DOHH2 (cell line): ENCODE data around the gene MEF2B.

Experiments used
- H3F3A ChIP-seq: fragments of 200-600 bp; sonication (generic), shearing (Covaris generic); 2 replicates; pipeline ENCODE4 v1.6.0; 2016; ENCODE audit warnings: antibody characterized with exemption, mild to moderate bottlenecking; ENCODE audit not compliant: control insufficient read depth, insufficient read depth
- H3K27ac ChIP-seq: fragments of 200-600 bp; sonication (generic); 2 replicates; pipeline ENCODE4 v1.5.1; 2014; ENCODE audit warnings: low read depth, mild to moderate bottlenecking, low read length, moderate library complexity
- H3K27me3 ChIP-seq: fragments of 200-600 bp; sonication (generic); 2 replicates; pipeline ENCODE4 v1.6.1; 2014; ENCODE audit warnings: mild to moderate bottlenecking, low read length, mixed read lengths; ENCODE audit not compliant: control insufficient read depth
- H3K36me3 ChIP-seq: fragments of 200-600 bp; sonication (generic); 2 replicates; pipeline ENCODE4 v1.6.1; 2014; ENCODE audit warnings: mild to moderate bottlenecking, low read length, moderate library complexity, mixed read lengths; ENCODE audit not compliant: control insufficient read depth
- H3K4me1 ChIP-seq: fragments of 200-600 bp; sonication (generic); 2 replicates; pipeline ENCODE4 v1.6.1; 2014; ENCODE audit warnings: mild to moderate bottlenecking, low read length, mixed read lengths; ENCODE audit not compliant: control insufficient read depth
- H3K4me2 ChIP-seq: fragments of 200-600 bp; sonication (generic); 2 replicates; pipeline ENCODE4 v1.6.0; 2014; ENCODE audit warnings: mild to moderate bottlenecking, low read length, moderate library complexity
- H3K4me3 ChIP-seq: fragments of 200-600 bp; sonication (generic); 2 replicates; pipeline ENCODE4 v1.5.1; 2014; ENCODE audit warnings: mild to moderate bottlenecking, low read length, mixed read lengths
- H3K79me2 ChIP-seq: fragments of 200-600 bp; sonication (generic); 2 replicates; pipeline ENCODE4 v1.6.1; 2014; ENCODE audit warnings: mild to moderate bottlenecking, low read length, mixed read lengths; ENCODE audit not compliant: control insufficient read depth
- H3K9me2 ChIP-seq: fragments of 200-600 bp; sonication (generic); replicated peaks from 2 replicates; pipeline ENCODE4 v1.6.1; 2014; ENCODE audit warnings: mild to moderate bottlenecking, low read length, mixed read lengths; ENCODE audit not compliant: control insufficient read depth
- H3K9me3 ChIP-seq: fragments of 200-600 bp; sonication (generic); 2 replicates; pipeline ENCODE4 v1.6.1; 2014; ENCODE audit warnings: antibody characterized with exemption, low read length, mixed read lengths; ENCODE audit not compliant: control insufficient read depth, insufficient read depth
- H4K20me1 ChIP-seq: fragments of 200-600 bp; sonication (generic); 2 replicates; pipeline ENCODE4 v1.6.0; 2014; ENCODE audit warnings: low read depth, mild to moderate bottlenecking, antibody characterized with exemption, low read length, moderate library complexity; ENCODE audit not compliant: control insufficient read depth, insufficient read depth
- CTCF ChIP-seq: fragments of 200-600 bp; sonication (generic); IDR thresholded peaks from one replicate; pipeline ENCODE4 v1.5.1; 2014; ENCODE audit warnings: antibody characterized with exemption, mild to moderate bottlenecking, low read depth, low read length; ENCODE audit not compliant: poor library complexity, severe bottlenecking
- EZH2phosphoT487 ChIP-seq: fragments of 200-600 bp; sonication (generic); IDR thresholded peaks from 2 replicates; pipeline ENCODE4 v1.6.1; 2017; ENCODE audit warnings: borderline replicate concordance, mild to moderate bottlenecking, antibody characterized with exemption, low read length, moderate library complexity, mixed read lengths

MEF2B gene

GRCh38 chr19:19186742-19187141, 16.7 kb upstream of the MEF2B start:
- H3K4me3 ChIP-seq = peak overlapping the region; percentile 20; the same call in 1 of the 2 replicates
- H3K36me3 ChIP-seq = peaks cover 47% of the 10 kb centered on the region
- TF ChIP-seq CTCF (no peak), EZH2phosphoT487 (no peak)
- H3K27me3 ChIP-seq = no peaks in the 10 kb centered on the region
- H3K4me1 ChIP-seq = peaks cover 28% of the 10 kb centered on the region
- peaks cover 5% of the 10 kb centered on the region for H3K9me3 ChIP-seq
- no peaks in the 10 kb centered on the region for H4K20me1 ChIP-seq
- H3K9me2 ChIP-seq = no peaks in the 10 kb centered on the region
- peaks cover 49% of the 10 kb centered on the region for H3K79me2 ChIP-seq
- no peaks in the 10 kb centered on the region; the same call in 1 of the 2 replicates for H3F3A ChIP-seq
- H3K27ac ChIP-seq = peak overlapping the region; percentile 26; the same call in 1 of the 2 replicates
- 0 out of 2 replicates have a peak overlapping the region, but pooled peaks have one; percentile 26 for H3K4me2 ChIP-seq

- no peaks in the 10 kb centered on the region for H3K9me2 ChIP-seq
- peaks cover 26% of the 10 kb centered on the region for H3K4me1 ChIP-seq
- H3K36me3 ChIP-seq = peaks cover 48% of the 10 kb centered on the region
- H3K79me2 ChIP-seq = peaks cover 42% of the 10 kb centered on the region
- H4K20me1 ChIP-seq = no peaks in the 10 kb centered on the region
- no peak overlapping the region for H3K4me3 ChIP-seq
- peak overlapping the region; percentile 26; the same call in 1 of the 2 replicates for H3K27ac ChIP-seq
- TF ChIP-seq EZH2phosphoT487 = no peak
- peak; percentile 92 for TF ChIP-seq CTCF
- H3F3A ChIP-seq = peaks cover 5% of the 10 kb centered on the region; the same call in 1 of the 2 replicates
- H3K27me3 ChIP-seq = no peaks in the 10 kb centered on the region
- 0 out of 2 replicates have a peak overlapping the region, but pooled peaks have one; percentile 26 for H3K4me2 ChIP-seq
- peaks cover 5% of the 10 kb centered on the region for H3K9me3 ChIP-seq
These were observed 16.0 kb upstream of the MEF2B start for GRCh38 chr19:19185853-19186740.

- TF ChIP-seq CTCF (no peak), EZH2phosphoT487 (no peak)
- Histone ChIP-seq H3K4me2 (no peak overlapping the region), H3K27ac (no peak overlapping the region)
These were observed 11.5 kb upstream of the MEF2B start for GRCh38 chr19:19181488-19181998.

More at GRCh38 chr19:19181488-19181998, 11.5 kb upstream of the MEF2B start:
- Histone ChIP-seq H4K20me1 (no peaks in the 10 kb centered on the region), H3K36me3 (peaks cover 28% of the 10 kb centered on the region), H3K4me3 (no peak overlapping the region), H3K79me2 (peaks cover 13% of the 10 kb centered on the region), H3K27me3 (no peaks in the 10 kb centered on the region), H3K9me2 (no peaks in the 10 kb centered on the region), H3K9me3 (peaks cover 2% of the 10 kb centered on the region), H3F3A (peaks cover 5% of the 10 kb centered on the region; the same call in 1 of the 2 replicates), H3K4me1 (peaks cover 6% of the 10 kb centered on the region)
